ENCODE data around the gene GCC1.

GRCh38 chr7:127535546-127536393 is 49.6 kb downstream of the GCC1 start:
- TF ChIP-seq CTCF (conservative IDR thresholded peaks at IDR 0.05) (no peak), EZH2 (IDR thresholded peaks at IDR 0.05; ENCODE audit: low read depth) (no peak)

All from PC-9 (cell line).